GM19035 (cell line): ENCODE results near the gene TARS2.

ENCODE experiments used
- ATAC-seq: cut with Tn5 transposase; IDR thresholded peaks from one replicate; pipeline ENCODE4 v1.9.1; 2021; ENCODE audit not compliant: unreplicated experiment

The TARS2 gene

DNA sequence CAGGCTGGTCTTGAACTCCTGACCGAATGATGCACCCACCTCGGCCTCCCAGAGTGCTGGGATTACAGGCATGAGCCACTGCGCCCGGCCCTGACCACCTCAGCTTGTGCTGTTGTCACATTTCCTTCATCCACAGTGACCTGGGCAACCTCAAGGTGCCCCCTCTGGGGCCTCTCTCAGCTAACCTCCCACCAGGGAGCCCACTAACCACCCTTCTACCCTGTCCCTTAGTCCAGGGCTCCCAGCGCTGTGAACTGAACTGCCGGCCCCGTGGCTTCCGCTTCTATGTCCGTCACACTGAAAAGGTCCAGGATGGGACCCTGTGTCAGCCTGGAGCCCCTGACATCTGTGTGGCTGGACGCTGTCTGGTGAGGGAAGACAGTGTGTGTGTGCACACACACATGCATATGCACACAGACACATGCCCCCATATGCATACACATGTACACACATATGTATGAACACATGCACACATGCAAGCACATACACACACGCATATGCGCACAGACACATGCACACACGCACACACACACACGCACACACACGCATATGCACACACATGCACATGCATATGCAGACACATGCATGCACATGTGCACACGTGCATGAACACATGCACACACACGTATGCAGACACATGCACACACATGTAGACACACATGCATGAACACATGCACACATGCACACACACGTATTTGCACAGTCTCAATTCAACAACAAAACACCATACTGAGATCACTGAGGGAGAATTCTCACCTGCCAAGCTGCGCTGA is 68.2 kb downstream of the TARS2 start:
- no peak for ATAC-seq

DNA sequence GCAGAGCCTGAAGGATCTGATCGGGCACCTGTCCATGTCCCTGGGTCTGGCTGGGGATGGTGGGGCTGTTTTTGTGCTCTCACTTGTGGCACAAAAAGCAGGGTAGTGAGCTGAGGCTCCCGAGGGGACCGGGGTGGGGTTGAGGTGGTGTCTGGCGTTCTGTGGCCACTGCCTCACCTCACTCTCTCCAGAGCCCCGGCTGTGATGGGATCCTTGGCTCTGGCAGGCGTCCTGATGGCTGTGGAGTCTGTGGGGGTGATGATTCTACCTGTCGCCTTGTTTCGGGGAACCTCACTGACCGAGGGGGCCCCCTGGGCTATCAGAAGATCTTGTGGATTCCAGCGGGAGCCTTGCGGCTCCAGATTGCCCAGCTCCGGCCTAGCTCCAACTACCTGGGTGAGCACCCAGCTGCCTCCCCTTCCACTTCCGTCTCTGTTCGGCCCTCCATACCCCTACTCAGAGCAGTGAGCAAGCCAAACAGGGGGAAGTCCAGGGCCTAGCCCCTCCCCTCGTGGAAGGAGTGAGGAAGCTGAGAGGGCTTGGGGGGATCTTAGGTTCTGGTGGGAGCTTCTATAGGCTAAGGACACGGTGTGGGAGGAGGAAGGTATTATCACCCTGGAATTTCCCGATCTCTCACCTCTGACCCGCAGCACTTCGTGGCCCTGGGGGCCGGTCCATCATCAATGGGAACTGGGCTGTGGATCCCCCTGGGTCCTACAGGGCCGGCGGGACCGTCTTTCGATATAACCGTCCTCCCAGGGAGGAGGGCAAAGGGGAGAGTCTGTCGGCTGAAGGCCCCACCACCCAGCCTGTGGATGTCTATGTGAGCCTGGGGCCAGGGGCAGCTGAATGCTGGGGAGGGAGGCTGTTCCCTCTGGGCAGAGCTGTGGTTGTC is 69.0 kb downstream of the TARS2 start:
- no peak for ATAC-seq

DNA sequence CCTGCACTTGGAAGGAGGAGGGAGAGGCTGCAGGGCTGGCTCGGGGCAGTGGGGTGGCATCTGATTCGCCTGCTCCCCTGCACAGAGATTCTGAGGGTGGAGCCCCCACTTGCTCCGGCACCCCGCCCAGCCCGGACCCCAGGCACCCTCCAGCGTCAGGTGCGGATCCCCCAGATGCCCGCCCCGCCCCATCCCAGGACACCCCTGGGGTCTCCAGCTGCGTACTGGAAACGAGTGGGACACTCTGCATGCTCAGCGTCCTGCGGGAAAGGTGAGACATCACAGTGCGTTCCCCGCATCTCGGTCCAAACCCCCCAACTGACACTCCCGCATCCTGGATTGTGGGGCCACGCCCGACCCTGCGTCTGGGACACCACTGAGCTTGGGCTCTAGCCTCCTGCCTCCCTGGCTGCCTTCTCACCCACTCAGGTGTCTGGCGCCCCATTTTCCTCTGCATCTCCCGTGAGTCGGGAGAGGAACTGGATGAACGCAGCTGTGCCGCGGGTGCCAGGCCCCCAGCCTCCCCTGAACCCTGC is 69.9 kb downstream of the TARS2 start:
- ATAC-seq: no peak
